ENCODE results near the gene KLHL35.

DNA sequence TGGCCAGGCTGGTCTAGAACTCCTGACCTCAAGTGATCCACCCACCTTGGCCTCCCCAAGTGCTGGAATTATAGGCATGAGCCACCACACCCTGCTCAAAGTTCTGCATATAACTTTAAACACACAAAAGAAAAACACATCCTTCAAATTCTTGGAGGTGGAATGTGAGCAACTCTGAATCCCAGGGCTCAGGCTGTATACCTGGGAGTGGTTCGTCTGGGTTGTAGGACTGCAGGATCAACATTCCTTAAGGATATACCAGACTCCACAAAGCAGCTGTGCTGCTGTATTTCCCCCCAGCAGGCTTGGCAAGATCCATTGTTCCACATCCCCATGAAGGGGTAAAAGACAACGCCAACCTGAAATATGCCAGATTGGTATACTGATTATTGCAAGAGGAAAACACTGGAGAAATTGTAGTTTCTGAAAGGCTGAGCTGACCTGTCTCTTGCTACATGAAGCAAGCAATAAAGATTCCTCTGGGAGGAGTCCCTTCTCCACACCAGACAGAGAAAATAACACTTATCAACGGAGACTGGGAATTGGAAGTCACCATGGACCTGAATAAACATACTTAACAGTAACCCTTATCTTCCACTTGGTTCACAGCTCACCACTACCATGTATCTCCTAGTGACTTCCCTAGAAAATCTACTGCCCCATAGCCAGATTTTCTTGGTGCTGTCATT is 45.9 kb downstream of the KLHL35 start:
- TF ChIP-seq, protein P1, sequence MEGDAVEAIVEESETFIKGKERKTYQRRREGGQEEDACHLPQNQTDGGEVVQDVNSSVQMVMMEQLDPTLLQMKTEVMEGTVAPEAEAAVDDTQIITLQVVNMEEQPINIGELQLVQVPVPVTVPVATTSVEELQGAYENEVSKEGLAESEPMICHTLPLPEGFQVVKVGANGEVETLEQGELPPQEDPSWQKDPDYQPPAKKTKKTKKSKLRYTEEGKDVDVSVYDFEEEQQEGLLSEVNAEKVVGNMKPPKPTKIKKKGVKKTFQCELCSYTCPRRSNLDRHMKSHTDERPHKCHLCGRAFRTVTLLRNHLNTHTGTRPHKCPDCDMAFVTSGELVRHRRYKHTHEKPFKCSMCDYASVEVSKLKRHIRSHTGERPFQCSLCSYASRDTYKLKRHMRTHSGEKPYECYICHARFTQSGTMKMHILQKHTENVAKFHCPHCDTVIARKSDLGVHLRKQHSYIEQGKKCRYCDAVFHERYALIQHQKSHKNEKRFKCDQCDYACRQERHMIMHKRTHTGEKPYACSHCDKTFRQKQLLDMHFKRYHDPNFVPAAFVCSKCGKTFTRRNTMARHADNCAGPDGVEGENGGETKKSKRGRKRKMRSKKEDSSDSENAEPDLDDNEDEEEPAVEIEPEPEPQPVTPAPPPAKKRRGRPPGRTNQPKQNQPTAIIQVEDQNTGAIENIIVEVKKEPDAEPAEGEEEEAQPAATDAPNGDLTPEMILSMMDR (IDR thresholded peaks at IDR 0.05), result no peak
- TF ChIP-seq POLR2A (IDR thresholded peaks at IDR 0.05), result no peak

Data from body of pancreas (tissue), 4 donors.